SK-MEL-5 (cell line): ENCODE results near the gene RBCK1. TPM values are rescaled to one million over a fixed set of nuclear protein-coding genes. Genes with fewer than 3 reads are reported as not detected.

Source experiments
- DNase-seq: peaks from one replicate; pipeline ENCODE4 v3.0.0-alpha.2; 2016; ENCODE audit warnings: low read depth, low spot score
- in situ Hi-C: cut with HindIII; loops from 2 replicates; pipeline ENCODE4 v1.10.0; 2016; ENCODE audit warnings: low sequenced_read_pairs, high pct_unique_total_duplicates, low pct_unique_long_range_greater_than_20kb
- total RNA-seq: library from RNA; depleted of rRNA; stranded (reverse); fragments of >200 nt; shearing (Covaris generic); gene quantifications from 2 replicates; pipeline ENCODE4 v1.2.3, GENCODE V29; 2014

RBCK1 gene
- total RNA-seq, 1 experiment from 2014 or later = 58.0 TPM

DNA sequence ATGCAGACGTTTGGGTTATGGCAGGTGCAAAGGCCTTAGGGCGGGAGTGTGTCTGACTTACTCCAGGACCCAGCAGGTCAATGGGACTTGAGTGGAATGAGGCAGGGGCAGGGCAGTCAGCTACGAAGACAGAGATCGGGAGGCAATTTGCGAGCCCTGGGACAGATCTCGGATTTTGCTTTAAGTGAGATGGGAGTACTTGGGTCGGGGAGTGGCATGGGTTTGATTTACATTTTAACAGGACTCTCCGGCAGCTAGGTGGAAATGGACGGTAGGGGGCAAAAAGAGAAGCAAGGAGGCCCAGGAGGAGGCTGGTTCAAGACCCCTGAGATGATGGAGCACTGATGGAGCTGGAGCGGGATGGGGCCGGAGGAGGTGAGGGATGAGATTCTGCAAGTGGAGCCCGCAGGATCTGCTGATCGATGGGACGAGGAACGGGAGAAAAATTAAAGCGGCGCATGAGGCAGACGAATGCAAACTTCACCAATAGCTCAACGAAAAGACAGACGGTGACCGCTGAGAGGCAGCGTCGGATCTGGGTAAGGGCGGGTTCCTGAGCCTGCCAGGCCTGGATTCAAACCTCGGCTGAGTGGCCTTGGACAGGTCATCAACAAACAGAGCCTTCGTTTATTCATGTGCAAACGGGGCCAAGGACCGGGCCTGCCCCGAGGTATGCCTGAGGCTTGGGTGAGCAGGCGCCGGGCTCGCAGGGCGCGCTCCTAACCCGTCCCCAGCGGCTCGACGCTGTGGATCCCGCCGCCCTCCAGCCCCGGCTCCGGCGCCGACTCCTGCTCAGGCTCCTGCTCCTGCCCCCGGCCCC is 756 bp upstream of the RBCK1 start:
- DNase-seq = peak; percentile 81
- in situ Hi-C loops = no loop called here

DNA sequence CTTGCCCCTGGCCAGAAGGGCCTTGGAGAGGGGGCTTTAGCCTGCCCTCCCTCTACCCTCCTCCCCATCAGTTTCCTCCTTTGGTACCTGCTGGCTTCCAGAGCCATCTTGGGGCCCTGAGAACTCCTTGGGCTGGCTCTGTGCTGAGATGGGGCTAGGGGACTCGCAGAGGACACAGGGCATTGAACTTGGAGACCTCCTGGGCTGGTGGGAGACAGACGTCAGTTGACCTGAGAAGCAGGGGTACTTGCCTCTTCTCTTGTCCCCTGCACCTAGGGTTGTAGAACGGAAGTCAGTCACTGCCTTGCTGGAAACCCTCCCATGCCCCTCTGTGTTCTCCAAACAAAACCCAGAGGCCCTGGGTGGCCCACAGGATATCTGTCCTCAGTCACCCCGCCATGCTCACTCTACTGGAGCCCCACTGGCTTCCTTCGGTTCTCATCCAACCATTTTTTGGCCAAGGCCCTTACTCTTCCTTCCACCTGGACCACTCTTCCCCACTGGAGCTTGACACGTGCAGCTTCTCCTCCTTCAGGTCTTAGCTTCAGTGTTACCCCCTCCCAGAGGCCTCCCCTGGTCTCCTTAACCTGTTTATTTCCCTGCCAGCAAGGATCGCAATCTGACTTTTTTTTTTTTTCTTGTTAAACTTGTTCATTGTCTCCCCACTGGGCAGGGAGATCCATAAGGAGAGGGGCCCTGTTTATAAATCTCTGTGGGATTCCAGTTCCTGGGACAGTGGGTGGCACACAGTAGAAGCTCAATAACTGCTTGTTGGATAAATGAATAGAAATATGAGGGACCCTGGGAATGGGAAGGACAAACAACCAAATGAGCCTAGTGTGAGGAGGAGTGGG is 971 bp downstream of the RBCK1 start:
- in situ Hi-C loops = no loop called here
- DNase-seq = no peak

DNA sequence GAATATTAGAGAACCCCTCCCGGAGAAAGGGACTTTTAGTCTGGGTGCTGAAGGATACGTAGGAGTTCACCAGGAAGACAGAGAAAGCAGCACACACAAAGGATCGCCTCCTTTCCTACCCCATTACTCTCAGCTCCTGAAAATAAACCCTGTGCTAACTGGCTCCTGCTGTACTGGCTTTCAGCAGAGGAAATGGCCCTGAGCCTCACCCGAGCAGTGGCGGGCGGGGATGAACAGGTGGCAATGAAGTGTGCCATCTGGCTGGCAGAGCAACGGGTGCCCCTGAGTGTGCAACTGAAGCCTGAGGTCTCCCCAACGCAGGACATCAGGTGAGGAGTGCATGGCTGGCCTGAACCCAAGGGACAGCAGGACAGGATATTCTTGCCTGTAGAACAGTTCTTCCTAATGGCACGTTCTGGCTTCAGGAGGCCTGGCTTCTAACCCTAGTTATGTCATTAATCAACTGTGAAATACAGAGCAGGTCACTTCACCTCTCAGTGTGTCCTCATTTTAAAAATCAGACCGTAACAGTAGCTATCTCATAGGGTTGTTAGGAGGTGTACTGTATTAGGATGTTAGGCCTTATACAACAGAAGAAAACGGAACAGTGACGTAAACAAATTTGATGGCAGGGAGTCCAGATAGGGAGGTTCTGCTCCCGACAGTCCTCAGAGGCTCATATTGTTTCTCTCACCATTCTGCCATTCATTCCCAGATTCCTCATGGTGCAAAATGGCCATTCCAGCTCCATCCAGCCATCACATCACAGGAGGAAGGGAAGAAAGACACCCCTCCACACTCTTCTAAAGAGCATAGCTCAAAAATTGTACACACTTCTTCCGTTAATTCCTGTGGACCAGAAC is 1.8 kb downstream of the RBCK1 start:
- no peak for DNase-seq
- in situ Hi-C loops = no loop called here

DNA sequence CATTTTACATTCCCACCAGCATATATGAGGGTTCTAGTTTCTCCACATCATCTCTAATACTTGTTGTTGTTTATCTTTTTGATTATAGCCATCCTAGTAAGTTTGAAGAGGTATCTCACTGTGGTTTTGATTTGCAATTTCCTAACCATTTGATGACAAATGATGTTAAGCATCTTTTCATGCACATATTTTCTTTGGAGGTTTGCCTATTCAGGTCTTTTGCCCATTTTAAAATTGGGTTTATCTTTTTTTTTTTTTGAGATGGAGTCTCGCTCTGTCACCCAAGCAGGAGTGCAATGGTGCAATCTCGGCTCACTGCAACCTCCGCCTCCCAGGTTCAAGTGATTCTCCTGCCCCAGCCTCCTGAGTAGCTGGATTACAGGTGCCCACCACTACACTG is 4.0 kb downstream of the RBCK1 start:
- no peak for DNase-seq
- in situ Hi-C loops = no loop called here

DNA sequence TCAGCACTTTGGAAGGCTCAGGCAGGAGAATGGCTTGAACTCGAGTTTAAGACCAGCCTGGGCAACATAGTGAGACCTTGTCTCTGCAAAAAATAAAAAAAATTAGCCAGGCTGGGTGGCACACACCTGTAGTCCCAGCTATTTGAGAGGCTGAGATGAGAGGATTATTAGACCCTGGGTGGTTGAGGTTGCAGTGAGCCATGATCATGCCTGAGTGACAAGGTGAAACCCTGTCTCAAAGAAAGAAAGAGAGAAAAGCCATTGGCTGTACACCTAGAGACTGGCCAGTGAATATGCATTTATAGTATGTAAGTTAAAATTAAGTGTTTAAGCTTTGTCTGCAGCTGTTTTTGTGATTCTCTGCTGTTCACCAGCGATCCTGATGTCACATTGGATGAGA is 6.1 kb downstream of the RBCK1 start:
- in situ Hi-C loops = no loop called here
- DNase-seq = no peak

DNA sequence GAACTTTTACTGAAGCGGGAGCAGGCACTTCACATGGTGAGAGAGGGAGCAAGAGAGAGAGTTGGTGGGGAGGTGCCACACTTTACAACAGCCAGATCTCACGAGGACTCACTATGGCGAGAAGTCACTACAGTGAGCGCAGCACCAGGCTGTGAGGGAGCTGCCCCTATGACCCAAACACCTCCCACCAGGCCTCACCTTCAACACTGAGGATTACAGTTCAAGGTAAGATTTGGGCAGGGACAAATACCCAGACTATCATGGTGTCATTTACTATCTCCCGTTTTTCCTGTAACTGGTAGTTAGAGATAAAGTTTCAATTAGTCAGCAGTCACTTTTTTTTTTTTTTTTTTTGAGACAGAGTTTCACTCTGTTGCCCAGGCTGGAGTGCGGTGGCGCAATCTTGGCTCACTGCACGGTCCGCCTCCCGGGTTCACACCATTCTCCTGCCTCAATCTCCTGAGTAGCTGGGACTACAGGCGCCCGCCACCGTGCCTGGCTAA is 7.8 kb downstream of the RBCK1 start:
- DNase-seq = no peak
- in situ Hi-C loops = no loop called here

DNA sequence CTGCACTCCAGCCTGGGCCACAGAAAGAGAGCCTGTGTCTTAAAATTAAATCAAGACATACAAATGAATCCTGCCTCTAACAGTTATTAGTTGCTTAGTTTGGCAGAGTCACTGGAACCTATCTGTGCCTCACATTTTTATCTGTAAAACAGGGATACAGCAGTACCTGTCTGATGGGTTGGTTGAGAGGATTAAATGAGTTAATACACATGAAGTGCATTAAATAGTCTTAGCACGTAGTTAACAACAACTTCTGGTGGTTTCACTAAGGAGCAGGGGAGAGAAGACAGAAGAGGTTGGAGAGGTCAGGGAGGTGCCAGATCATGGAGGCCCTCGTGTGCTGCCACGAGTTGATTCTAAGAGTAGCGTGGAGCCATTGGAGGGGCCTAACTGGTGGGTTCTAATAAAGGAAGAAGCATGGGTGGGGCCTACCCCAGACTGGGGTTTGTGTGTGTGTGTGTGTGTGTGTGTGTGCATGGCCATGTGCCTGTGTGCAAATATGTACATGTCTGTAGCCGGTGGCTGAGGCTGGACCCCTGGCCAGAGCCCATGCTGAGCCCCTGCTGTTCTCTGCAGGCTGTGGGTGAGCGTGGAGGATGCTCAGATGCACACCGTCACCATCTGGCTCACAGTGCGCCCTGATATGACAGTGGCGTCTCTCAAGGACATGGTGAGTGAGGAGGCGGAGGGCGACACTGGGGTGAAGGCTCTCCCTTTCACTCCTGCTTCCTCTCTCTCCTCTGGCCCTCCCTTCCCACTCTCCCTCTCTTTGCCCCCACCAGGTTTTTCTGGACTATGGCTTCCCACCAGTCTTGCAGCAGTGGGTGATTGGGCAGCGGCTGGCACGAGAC is 9.1 kb downstream of the RBCK1 start:
- in situ Hi-C loops = no loop called here
- DNase-seq = no peak

DNA sequence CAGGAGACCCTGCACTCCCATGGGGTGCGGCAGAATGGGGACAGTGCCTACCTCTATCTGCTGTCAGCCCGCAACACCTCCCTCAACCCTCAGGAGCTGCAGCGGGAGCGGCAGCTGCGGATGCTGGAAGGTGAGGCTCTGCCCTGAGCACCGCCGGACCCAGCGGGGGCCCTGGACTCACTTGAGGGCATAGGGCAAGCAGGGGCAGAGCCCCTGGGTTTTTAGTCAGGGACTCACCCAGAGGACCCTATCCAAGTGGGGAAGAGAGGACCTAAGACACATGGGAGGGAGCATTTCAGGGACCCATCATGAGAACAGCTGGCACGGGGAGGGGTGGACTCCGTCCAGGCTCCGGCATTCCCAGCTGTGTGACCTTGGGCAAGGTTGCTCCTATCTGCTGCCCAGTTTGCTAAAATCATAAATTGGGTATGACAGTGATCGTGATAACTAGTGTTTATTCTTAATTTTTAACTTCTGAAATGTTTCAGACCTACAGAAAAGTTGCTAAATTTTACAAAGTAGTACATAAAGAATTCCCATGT is 9.8 kb downstream of the RBCK1 start:
- no peak for DNase-seq
- in situ Hi-C loops = no loop called here

DNA sequence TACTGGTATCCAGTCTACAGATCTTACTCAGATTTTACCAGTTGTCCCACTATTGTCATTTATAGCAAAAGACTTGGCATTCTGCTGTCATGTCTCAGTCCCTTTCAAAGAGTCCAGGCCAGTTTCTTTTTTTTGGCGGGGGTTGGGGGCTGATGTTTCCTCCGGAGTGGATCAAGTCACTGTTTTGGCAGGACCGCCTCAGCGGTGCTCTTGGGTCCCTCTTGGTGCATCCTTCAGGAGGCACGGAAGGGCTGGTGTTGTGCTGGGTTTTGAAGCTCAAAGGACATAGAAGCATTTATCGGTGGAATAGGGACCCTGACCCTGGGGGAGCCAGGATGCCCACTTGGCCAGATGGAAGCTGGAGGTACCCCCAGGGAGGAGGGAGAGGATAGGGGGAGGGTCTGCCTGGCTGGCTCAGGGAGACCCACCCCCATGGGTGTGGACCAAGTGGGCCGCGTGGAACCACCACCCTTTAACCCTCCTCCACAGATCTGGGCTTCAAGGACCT is 10.8 kb downstream of the RBCK1 start:
- DNase-seq = no peak
- in situ Hi-C loops = no loop called here

DNA sequence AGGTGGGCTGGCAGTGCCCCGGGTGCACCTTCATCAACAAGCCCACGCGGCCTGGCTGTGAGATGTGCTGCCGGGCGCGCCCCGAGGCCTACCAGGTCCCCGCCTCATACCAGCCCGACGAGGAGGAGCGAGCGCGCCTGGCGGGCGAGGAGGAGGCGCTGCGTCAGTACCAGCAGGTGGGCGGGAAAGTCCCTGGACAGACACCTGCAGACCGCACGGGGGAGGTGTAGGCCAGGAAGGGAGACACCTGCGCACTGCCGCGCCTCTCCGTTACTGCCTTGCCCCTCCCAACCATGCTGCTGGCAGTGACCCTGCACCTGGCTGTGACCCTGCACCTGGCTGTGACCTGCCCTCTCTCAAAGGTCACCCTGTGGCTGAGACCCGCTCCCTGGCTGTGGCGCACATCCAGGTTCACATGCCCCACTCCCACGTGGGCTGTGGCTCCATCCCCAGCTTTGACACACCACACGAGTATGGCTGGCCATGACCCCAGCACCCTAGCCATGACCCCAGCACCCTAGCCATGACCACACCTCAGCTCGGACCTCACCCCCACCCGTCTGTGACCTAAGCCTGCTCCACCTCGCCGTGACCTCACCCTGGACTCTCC is 11.6 kb downstream of the RBCK1 start:
- in situ Hi-C loops = no loop called here
- no peak for DNase-seq

DNA sequence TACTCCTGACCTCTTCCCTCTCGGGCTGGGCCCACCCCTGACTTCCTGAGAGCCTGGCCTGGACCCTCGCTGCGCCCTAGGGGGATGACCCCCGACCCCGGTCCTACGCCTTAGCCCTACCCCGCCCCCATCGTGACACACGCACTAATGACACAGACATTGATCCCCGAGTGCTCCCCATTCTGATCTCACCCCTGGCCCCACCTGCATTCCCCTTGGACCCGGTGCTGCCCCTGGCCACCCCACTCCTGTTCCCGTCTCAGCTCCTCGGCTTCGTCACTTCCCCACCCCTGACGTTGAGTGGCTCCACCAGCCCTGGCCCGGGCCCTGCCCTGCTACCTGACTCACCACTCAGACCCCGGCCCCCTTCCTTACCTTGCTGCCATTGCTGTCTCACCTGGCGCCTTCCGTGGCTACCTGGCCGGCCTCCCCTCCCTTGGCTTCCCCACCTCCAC is 12.1 kb downstream of the RBCK1 start:
- in situ Hi-C loops = no loop called here
- no peak for DNase-seq

DNA sequence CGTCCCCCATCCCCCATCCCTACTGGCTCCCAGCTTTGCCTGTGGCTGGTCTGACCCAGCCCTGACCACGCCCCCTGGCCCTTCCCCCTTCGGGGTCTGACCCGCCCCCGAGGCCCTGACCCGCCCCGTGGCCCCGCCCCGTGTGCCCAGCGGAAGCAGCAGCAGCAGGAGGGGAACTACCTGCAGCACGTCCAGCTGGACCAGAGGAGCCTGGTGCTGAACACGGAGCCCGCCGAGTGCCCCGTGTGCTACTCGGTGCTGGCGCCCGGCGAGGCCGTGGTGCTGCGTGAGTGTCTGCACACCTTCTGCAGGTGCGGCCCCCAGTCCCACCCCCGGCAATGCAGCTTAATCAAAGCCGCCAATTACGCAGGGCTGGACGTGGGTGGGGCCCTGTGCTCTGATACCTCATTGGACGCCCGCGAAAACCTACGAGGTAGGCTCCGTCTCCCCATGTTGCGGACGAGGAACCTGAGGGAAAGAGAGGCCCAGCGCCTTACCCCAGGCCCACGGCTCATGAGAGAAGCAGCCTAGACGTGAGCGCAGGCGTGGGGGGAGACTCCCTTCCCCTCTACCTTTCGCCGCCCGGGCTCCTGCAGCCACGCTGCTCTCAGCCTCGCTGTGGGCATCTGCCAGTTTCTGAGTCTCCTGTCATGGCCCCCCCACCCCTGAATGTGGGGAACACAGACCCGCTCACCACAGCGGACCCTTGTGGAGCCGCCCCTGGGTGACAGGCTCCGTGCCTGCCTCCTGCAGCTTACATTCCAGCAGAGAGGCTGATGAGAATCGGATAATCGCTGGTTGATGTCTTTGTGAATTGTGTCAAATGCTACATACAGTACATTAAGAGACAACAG is 12.8 kb downstream of the RBCK1 start:
- in situ Hi-C loops = no loop called here
- DNase-seq = peak; percentile 64

DNA sequence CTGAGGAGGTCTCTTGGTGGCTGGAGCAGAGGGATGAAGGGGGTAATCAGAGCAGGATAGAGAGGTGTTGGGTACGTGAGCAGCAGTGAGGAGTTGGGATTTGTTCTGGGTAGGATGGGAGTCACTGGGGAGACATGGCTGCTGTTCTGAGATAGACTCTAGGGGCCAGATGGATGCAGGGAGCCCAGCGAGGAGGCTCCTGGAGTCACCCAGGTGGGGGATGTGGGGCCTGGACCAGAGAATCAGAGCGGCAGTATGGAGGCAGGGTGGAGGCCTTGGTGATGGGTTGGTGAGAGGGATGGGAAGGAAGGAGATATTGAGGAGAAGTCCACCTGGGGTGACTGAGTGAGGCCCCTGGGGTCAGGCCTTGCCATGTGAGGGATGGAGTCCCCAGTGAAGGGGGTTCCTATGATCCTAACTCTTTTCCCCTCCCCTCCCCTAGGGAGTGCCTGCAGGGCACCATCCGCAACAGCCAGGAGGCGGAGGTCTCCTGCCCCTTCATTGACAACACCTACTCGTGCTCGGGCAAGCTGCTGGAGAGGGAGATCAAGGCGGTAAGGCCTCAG is 13.7 kb downstream of the RBCK1 start:
- DNase-seq = no peak
- in situ Hi-C loops = no loop called here

DNA sequence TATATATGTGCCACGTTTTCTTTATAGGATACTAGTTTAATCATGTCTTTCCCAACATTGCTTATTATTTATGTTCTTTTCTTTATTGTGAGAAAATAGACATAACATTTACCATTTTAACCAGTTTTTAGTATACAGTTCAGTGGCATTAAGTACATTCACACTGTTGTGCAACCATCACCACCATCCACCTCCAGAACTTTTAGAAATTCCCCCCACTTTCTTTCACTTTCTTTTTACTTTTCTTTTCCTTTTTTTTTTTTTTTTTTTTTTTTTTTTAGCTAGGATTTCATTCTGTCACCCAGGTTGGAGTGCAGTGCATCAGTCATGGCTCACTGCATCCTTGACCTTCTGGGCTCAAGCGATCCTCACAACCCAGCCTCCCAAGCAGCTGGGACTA is 18.5 kb downstream of the RBCK1 start:
- in situ Hi-C loops = no loop called here
- DNase-seq = no peak

DNA sequence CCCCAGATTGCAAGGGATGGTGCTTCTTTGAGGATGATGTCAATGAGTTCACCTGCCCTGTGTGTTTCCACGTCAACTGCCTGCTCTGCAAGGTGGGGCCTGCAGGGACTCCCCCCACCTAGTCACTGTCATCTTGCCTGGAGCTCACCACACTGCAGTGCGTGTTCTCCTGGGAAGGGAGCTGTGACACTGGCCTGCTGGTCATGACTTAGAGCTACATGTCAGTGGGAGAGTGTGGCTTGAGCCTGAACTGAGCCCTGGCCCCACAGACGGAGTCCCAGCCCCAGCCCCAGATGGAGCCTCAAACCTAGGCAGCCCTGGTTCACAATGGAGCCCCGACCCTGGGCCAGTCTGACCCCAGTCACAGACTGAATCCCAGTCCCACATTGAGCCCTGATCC is 19.3 kb downstream of the RBCK1 start:
- in situ Hi-C loops = no loop called here

More for the DNA sequence above, 19.3 kb downstream of the RBCK1 start:
- no peak for DNase-seq
